GM18909 (cell line): ENCODE measurements around the gene WDR33.
"Not testable (repeated sequence)": the region's sequence is repeated elsewhere in the genome, so short reads cannot be mapped to it uniquely, and the experiment has no call there.

Experiments used
- ATAC-seq: cut with Tn5 transposase; IDR thresholded peaks from one replicate; pipeline ENCODE4 v1.9.1; 2021; ENCODE audit warnings: mild to moderate bottlenecking; ENCODE audit not compliant: unreplicated experiment, poor library complexity

Gene WDR33

DNA sequence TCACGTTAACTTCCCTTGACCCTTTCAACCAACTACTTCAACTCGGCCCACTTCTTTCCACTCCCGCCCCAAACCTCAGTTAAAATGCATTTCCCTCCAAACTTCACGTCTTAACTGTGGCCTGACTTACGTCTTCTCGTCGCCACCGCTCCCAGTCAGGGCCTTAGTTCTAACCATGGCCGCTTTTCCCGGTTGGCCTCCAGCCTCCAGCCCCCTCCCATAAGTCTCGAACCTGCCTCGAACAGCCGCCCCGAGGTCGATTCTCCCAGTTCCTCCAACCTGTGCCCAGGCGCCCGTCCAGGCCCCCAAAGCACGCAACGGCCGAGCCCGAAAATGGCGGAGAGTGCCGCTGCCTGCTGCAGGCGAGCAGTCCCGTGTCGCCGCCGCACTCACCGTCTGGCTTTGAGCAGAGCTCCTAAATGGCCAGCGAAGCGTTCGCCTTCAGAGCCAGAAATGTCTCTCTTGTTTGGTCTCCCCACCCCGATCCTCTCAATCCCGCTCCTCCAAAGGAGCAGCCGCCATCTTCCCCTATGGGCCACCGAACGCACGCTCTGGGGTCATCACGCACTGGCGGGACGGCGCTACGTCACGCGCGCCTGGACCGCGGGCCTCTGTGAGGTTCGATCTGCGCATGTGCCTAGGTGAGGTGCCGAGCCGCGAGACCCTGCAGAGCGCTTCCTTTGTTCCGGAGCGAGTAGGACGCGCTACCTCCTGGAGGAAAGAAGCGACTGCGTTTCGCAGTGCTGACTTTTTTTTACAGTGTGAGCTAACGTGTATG, at the start of gene WDR33:
Gene WDR33, minus strand, starts transcription at position 553 of the 778 bp plus-strand sequence. CDS start 40,190 bp downstream, outside the sequence.
- ATAC-seq, result peak; percentile 98

DNA sequence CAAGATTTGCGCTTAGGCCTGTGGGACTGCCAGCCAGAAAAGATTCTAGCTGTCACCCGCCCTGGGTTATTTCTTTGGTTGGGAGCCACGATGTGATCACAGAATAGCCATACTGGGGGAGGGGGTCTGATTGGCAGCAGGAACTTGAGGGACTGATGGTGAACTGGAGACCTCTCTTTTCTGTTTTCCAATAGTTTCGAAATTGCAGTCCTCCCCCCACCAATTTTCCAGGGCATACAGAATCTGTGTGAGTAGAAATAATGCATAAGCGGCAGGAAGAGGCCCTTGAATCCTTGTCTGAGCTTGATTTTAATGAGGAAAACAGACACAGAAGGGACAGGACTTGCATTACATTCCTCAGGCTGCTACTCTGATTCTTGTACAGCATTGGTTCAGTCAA, 49.2 kb upstream of the WDR33 start:
- no peak for ATAC-seq

DNA sequence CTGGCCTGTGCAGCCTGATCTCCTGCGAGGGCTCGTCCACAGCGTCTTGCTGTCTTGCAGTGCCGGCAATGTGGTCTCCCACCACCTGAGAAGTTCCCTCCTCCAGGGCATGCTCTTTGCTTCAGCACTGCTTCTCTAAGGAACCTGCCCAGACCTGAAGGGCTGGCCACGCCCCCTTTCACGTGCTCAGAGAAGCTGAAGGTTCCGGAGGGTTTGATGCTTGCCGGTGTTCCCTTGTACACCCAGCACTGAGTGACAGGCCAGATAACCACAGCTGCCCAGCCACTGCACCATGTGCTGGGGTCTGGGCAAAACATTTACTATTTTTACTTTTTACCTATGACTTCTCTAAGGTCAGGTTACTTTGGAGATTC, 48.7 kb upstream of the WDR33 start:
- no peak for ATAC-seq

DNA sequence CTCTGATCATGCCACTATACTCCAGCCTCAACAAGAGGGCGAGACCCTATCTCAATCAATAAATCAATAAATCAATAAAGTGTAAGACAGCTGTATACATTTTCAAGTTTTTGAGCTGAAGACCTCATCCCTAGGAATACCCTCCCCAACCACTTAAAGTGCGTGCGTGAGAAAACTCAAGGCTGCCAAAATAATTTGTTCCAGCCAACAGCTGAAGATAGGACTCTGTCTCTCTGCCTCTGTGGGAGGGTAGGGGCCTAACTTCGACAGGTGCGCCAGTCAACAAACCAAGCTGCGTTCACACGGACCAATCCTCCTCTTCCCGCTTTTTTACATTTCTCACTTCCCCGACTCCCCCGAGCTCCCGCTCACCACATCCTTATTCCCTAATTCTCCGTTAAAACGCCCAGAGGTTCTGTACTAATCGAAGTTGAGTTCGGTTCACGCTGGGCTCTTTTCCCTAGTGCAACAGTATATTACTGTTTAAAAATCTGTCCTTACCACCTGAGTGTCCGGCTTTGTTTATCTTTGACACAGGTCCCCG, 46.4 kb upstream of the WDR33 start:
- no peak for ATAC-seq

DNA sequence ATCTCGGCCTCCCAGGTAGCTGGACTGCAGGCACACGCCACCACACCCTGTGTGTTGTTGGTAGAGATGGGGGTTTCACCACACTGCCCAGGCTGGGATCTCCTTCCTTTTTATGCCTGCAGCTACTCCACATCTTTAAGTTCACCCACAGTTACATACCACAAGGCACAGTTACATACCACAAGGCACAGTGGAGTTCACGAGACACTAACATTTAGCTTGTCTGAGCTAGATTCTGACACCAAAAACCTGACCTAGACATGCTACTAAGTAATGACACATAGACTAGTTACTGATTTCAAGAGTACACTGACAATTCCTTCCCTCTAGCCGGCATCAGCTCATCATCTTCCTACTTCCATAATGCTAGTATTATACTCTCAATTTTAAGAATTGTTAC, 42.7 kb upstream of the WDR33 start:
- ATAC-seq, result no peak

DNA sequence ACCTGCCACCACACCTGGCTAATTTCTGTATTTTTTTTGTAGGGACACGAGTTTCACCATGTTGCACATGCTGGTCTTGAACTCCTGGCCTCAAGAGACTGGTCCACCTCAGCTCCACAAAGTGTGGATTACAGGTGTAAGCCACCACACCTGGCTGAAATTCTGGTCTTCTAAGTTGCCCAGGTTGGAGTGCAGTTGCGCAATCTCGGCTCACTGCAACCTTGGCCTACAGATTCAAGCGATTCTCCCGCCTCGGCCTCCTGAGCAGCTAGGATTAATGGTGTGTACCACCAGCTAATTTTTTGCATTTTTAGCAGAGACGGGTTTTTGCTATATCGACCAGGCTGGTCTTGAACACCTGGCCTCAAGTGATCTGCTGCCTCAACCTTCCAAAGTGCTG, 41.4 kb upstream of the WDR33 start:
- ATAC-seq, result no peak

DNA sequence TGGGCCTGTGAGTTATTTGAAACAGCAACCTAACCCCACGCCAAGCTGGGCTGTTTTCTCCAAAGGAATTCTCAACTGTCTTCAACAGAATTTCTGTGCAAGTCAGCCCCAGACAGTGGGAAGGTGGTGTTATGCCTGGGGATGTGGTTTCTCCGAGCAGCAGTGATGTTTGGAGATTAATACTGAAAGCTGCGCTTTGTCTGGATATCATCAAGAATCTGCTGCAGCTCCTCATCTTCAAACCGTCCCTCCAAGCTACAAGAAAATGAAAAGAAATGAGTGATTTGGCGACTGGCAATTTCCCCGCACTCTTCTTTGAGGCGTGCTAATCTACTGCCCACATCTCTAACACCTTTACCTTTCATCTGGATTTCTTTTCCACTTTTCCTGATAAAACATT, 37.0 kb upstream of the WDR33 start:
- no peak for ATAC-seq

DNA sequence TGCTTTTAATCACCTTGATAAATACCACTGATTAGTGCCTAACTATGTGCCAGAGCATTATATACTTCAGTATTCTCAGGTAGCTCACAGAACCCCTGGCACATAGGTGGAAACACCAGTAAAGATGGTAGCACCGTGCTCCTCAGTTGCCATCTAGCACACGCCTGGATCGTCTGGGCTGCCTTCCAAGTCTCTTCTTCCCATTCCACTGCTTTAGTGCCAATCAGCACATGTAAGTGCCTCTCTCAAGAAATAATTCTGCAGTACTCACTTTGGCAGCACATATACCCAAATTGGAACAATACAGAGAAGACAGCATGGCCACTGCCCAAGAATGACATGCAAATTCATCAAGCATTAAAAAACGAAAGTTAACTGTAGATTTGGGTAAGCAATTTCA, 34.0 kb upstream of the WDR33 start:
- no peak for ATAC-seq

DNA sequence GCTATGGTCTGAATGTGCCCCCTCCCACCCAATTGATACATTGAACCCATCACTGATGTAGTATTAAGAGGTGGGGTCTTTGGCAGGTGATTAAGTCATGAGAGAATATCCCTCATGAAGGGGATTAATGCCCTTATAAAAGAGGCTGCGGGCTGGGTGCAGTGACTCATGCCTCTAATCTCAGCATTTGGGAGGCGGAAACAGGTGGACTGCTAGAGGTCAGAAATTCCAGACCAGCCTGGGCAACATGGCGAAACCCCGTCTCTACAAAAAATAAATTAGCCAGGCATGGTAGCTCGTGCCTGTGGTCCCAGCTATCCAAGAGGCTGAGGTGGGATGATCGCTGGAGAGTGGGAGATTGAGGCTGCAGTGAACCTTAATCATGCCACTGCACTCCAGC, 32.7 kb upstream of the WDR33 start:
- ATAC-seq, result no peak

DNA sequence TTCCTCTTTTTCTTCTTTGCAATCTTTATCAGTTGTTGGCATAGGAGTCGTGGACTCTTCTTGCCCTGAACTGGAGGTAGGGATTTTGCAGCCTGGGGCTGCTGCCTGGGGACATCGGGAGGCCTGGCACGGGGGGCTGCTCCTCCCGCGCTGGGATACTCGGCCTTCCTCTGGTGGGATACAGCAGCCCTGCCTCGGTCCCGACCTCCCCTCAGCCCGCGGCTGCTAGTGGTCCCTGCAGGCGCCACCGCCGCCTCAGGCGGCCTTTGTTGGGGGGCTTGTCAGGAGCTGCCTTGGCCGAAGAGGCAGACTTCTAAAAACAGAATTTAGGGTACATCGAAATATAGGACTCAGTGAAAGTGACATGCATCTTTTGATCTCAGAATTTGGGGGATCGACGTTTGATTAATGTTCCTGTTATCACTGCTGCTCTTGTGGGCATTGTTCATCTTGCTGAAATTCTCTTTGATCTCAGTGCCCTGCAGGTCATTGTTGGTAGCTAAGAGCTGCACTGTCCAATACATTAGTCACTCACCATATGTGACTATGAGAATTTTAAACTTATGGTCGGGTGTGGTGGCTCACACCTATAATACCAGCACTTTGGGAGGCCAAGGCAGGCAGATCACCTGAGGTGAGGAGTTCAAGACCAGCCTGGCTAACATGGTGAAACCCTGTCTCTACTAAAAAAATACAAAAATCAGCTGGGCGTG, 30.7 kb upstream of the WDR33 start:
- ATAC-seq, result no peak

DNA sequence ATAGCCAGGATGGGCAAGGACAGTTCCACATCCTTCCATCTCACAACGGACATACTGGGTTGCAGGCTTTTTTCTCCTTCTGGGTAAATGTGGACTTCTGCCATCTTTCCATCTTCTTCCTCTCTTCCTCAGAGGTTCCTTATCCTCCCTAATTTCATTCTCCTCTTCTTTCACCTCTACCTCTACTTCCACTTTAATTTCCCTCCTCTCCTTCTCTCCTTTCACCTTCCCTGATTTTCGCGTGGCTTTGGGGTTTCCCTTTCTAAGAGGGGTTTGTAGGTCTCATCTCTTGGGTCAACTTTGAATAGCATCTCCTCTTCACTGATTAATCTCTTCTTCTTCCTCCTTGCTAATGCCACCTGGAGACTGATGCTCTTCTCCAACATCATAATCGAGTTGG, 29.9 kb upstream of the WDR33 start:
- no peak for ATAC-seq

DNA sequence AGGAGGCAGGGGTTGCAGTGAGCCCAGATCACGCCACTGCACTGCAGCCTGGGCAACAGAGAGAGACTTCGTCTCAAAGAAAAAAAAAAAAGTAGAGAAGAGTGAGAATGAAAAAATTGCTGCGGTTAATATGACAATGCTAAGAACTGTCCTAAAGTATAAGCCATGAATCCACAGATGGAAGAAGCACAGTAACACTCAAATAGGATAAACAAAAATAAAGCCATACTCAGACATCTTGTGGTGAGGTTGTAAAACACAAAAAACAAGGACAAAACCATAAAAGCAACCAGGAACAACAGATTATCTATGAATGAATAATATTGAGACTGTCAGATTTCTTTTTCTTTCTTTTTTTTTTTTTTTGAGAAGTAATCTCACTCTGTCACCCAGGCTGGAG, 24.0 kb upstream of the WDR33 start:
- ATAC-seq, result no peak

DNA sequence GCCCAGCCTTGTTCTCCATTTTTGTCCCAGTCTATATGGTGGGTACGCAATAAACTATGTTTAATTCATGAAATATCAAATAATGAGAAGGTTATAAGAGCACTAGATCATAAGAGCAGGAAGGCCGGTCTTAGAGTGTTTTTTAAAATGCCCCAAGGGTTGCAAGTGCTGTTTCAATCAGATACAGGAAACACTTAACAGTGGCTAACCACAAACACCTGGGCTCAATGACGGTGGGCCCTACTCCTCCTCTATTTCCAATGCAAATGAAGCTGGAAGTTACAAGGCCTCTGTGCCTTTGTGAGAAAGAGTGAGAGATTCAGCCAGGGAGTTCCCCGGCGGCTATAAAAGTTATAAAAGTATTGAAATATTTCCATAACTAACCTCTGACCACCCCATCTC, 18.9 kb upstream of the WDR33 start:
- peak; percentile 98 for ATAC-seq

DNA sequence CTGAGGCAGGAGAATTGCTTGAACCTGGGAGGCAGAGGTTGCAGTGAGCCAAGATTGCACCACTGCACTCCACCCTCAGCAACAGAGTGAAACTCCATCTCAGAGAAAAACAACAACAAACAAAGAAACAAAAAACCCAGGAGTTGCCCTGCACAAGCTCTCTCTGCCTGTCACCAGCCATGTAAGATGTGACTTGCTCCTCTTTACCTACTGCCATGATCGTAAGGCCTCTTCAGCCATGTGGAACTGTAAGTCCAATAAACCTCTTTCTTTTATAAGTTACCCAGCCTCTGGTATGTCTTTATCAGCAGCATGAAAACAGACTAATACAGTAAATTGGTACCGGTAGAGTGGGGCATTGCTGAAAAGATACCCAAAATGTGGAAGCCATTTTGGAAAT, 15.7 kb upstream of the WDR33 start:
- not testable (repeated sequence) for ATAC-seq

DNA sequence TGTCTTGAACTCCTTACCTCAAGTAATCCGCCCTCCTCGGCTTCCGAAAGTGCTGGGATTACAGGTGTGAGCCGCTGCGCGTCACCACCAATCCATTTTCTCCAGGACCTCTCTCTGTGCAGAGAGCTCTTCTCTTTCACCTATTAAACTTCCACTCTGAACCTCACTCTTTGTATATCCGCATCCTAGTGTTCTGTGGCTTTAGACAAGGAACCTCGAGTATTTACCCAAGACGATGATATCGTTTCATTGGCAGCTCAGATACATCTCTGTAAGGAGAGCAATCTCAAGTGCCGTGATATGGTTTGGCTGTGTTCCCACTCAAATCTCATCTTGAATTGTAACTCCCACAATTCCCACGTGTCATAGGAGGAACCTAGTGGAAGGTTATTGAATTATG, 15.1 kb upstream of the WDR33 start:
- ATAC-seq, result no peak

DNA sequence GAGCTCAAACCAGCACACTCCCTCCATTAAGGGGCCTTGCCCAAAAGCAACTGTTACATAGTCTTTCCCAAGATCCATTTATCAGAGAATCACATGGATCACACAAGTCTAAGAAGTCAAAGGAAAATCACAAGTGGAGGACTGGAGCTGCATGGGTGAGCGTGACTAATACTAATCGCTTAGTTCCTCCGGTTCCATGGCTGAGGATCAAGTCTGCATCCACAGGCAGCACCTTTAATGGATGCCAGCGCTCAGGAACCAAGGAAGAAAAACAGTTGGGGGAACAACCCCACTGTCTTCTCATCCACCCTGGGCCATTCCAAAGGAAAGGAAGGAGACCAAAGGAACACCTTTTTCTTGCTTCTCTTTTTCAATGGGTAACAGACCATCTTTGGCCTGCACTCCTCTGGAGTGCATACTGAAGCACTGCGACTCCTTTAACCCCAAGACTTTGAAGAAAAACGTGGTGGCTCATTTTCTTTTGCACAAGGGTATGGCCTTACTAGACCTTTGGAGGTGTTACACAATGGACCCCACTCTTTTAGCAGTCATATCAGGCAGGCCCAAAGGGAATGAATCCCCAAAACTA, 9.2 kb upstream of the WDR33 start:
- no peak for ATAC-seq

DNA sequence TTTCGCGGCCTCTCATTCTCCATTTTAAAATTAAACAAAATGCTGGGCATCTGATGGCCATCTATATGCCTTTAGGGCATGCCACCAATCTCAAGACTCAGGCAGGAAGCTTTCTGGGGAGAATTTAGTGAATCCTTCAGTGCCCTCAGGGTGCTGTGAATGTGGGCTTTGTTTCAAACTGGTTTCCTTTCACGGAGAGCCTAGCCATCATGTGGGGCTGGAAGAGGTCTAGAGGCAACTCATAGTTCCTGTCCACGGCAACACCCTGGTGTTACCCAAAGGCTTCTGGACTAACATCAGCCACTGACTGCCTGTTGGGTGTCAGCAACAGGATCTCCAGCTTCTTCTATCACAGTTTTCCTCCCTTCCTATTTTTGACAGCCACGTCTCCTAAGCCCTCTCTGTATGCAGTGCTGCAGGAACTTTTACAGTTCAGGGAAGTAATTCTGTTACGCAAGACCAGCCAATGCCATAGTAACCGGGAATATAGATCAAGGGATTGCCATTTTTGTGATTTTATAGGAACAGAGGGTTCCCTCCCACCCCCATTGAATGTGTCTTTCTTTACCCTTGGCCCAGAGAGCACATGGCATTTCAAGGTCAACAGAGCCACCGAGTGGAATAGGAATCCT, 7.9 kb upstream of the WDR33 start:
- no peak for ATAC-seq

DNA sequence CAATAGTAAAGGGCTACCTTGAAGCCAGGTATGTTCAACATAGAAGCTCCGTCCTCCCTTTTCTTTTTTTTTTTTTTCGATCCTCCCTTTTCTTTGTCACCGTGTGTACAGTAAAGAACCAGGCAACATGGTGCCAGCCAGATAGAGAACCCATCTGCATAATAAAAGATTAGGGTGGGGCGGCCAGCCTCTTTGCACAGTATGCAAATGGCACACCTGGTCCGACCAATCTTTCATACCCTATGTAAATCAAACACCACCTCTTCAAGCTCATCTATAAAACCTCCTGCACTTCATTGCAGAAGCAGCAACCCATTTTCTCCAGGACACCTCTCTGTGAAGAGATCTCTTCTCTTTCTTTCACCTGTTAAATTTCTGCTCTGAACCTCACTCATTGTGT, 7.3 kb upstream of the WDR33 start:
- ATAC-seq, result no peak

DNA sequence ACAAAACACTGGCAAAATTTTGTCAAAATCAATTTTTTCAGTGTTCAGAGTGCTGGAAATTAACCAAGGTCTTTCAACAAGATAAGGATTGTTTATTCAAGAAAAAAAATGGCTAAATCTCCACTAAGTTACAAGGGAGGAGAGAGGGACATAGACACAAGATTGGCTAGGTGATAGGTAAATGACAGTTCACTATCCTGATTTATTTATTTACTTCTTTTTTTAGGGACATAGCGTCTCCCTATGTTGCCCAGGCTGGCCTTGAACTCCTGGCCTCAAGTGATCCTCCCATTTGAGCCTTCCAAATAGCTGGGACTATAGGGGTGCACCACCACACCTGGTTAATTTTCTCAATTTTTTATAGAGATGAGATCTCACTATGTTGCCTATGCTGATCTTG, 3.7 kb upstream of the WDR33 start:
- no peak for ATAC-seq

DNA sequence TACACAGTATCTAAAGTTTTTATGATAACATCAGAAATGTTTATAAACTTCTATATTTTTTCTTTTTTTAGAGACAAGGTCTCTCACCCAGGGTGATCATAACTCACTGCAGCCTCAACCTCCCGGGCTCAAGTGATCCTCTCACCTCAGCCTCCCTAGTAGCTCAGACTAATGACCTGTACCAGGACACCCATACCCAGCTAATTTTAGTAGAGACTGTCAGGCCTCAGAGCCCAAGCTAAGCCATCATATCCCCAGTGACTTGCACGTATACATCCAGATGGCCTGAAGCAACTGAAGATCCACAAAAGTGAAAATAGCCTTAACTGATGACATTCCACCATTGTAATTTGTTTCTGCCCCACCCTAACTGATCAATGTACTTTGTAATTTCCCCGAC, 1.5 kb upstream of the WDR33 start:
- ATAC-seq, result not testable (repeated sequence)
